Left renal cortex interstitium (tissue), 4 donors: ENCODE measurements around the gene FEN1. TPM values are rescaled to one million over a fixed set of nuclear protein-coding genes. Genes with fewer than 3 reads are reported as not detected.
A peak's percentile ranks its signal among the peaks of the same experiment; 100 is the strongest.

Experiments
- DNase-seq, 4 donors: peaks; one replicate each; pipeline ENCODE4 v3.0.0-alpha.2; 2013; ENCODE audit warnings: low read depth in 4 of 4, low spot score in 2 of 4, missing footprints in 1 of 4
- polyA plus RNA-seq, 4 donors: library from polyadenylated mRNA; unstranded; fragments of 120-200 nt; gene quantifications; one replicate each; pipeline ENCODE4 v1.2.1, GENCODE V29; 2013; ENCODE audit not compliant: insufficient read length in 4 of 4

Gene FEN1
- polyA plus RNA-seq, 4 donors: 36.6 to 47.7 (median 38.5) TPM

- peak in 2 of 4 donors; percentile 54 to 58 for DNase-seq
These were observed 23.4 kb downstream of the FEN1 start for GRCh38 chr11:61815790-61816735.

GRCh38 chr11:61816736-61817455 is 24.2 kb downstream of the FEN1 start, which contains the start of gene FADS1:
FADS1 (minus strand) TSS chr11:61817003; CDS start chr11:61816929, 74 bp downstream.
- DNase-seq: peak in 2 of 4 donors; percentile 84 to 87

- DNase-seq: no peak
These were observed 24.9 kb downstream of the FEN1 start for GRCh38 chr11:61817471-61818202.

GRCh38 chr11:61820174-61820573 is 27.5 kb downstream of the FEN1 start:
- no peak for DNase-seq

- DNase-seq: peak in 1 of 4 donors; percentile 27
These were observed 34.3 kb downstream of the FEN1 start for GRCh38 chr11:61826930-61827570.

GRCh38 chr11:61827571-61828378 is 35.1 kb downstream of the FEN1 start, which contains the start of gene FADS2:
FADS2 (plus strand) TSS chr11:61828300; CDS start chr11:61828391, 91 bp downstream.
- DNase-seq: peak in 3 of 4 donors; percentile 70 to 88 (median 85)

GRCh38 chr11:61828379-61828628 is 35.6 kb downstream of the FEN1 start:
- DNase-seq: no peak

GRCh38 chr11:61828629-61829407 is 36.1 kb downstream of the FEN1 start:
- peak in 2 of 4 donors; percentile 19 to 37 for DNase-seq

GRCh38 chr11:61829806-61830205 is 37.1 kb downstream of the FEN1 start:
- DNase-seq: no peak

- DNase-seq: peak in 1 of 4 donors; percentile 12
These were observed 37.8 kb downstream of the FEN1 start for GRCh38 chr11:61830237-61831105.

GRCh38 chr11:61832207-61832606 is 39.5 kb downstream of the FEN1 start:
- DNase-seq: no peak

- DNase-seq: no peak
These were observed 40.0 kb downstream of the FEN1 start for GRCh38 chr11:61832754-61833153.

- no peak for DNase-seq
These were observed 40.8 kb downstream of the FEN1 start for GRCh38 chr11:61833471-61833870.

GRCh38 chr11:61833926-61834277 is 41.2 kb downstream of the FEN1 start:
- DNase-seq: no peak

GRCh38 chr11:61834278-61835048 is 41.8 kb downstream of the FEN1 start:
- no peak for DNase-seq

- no peak for DNase-seq
These were observed 43.5 kb downstream of the FEN1 start for GRCh38 chr11:61836193-61836592.

GRCh38 chr11:61837411-61838005 is 44.8 kb downstream of the FEN1 start:
- DNase-seq: no peak
